HG02885 (cell line): ENCODE measurements around the gene PIK3CD.
"Not testable (repeated sequence)": the region's sequence is repeated elsewhere in the genome, so short reads cannot be mapped to it uniquely, and the experiment has no call there.

Experiments used
- ATAC-seq: cut with Tn5 transposase; IDR thresholded peaks from one replicate; pipeline ENCODE4 v1.9.1; 2021; ENCODE audit warnings: mild to moderate bottlenecking; ENCODE audit not compliant: unreplicated experiment, poor library complexity

The PIK3CD gene

DNA sequence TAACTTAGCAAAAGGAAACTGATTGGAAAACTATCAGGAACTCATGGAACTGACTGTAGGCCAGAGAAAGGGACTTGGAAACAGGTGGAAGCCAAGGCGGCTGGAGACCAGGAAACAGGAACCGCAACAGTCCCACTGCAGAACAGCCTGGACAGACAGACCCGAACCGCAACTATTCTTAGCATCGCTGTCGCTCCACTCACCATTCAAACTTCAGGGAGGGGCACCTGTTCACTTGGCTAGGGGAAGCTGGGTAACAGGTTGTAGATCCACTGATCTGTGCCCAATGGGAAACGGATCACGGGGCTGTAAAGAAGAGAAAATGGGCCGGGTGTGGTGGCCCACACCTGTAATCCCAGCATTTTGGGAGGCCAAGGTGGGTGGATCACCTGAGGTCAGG lies 110.3 kb downstream of the PIK3CD start:
- ATAC-seq: no peak

DNA sequence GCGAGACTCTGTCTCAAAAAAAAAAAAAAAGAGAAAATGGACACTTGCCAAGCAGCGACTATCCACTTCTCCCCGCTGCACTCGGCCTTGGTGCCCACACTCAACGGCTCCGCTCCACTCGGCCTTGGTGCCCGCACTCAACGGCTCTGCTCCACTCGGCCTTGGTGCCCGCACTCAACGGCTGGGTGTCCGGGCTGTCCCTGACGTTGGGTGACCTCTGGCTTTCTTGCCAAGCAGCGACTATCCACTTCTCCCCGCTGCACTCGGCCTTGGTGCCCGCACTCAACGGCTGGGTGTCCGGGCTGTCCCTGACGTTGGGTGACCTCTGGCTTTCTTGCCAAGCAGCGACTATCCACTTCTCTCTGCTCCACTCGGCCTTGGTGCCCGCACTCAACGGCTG lies 110.9 kb downstream of the PIK3CD start:
- not testable (repeated sequence) for ATAC-seq

DNA sequence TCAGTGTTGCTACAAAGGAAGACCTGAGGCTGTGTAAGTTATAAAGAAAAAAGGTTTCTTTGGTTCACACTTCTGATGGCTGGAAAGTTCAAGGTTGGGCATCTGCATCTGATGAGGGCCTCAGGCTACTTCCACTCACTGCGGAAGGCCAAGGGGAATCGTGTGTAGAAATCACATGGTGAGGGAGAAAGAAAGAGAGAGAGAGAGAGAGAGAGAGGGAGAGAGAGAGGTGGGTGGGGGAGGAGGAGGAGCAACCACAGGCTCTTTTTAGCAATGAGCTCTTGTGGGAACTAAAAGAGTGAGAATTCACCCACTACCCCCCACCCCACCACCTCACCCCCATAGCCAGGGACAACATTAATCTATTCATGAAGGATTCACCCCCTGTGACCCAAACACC lies 112.4 kb downstream of the PIK3CD start:
- no peak for ATAC-seq

DNA sequence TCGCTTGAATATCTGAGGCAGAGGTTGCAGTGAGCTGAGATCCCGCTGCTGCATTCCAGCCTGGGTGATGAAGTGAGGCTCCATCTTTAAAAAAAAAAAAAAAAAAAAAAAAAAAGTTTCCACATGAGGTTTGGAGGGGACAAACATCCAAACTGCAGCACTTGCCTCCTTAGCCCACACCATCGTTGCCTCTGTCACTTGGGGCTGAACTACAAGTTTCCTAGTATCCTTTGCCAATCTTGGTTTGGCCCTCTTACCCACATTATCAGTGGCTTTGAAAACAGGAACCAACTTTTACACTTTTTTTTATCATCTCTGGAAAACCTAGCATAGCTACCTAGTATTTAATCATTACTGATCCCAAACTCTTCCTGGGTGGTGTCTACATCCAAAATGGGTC lies 113.0 kb downstream of the PIK3CD start:
- ATAC-seq: no peak

DNA sequence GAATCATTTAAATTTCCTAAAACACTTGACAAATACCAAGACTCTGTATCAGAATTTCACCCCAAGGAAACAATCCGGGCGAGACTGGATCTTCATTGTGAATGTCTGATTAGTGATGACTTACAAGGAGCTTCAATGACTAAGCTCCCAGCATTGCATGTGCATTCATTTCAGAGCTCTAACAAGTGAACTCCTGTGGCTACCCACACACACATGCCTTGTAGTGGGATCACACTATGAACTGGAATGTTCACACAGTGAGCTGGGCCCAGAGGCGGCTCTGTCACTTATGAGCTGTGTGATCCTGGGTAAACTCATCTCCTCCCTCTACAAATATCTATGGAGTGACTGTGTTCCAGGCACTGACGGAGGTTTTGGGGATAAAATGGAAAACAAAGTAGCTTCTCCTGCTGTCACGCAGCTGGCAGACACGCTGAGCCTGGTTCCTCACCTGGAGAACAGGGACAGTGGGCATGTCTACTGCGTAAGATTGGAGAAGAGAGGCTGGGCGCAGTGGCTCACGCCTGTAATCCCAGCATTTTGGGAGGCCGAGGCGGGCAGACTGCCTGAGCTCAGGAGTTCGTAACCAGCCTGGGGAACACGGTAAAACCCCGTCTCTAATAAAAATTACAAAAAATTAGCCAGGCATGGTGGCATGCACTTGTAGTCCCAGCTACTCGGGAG lies 115.4 kb downstream of the PIK3CD start:
- no peak for ATAC-seq

DNA sequence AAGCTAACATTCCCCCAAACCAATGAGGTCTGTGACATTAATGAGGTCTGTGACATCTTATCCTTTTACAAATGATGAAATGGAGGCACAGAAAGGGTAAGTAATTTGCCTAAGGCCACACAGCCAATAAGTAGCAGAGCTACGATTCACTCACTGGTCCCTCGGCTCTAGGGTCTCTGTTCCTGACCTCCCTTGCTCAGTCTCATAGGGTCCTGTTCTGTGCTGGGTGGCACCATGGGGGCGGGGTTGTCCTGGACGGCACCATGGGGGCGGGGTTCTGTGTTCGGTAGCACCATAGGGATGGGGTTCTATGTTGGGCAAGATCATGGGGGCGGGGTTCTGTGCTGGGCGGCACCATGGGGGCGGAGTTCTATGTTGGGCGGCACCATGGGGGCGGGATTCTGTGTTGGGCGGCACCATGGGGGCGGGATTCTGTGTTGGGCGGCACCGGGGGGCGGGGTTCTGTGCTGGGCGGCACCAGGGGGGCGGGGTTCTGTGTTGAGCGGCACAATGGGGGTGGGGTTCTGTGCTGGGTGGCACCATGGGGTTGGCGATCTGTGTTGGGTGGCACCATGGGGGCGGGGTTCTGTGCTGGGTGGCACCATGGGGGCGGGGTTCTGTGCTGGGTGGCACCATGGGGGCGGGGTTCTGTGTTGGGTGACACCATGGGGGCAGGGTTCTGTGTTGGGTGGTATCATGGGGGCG lies 116.6 kb downstream of the PIK3CD start:
- ATAC-seq: no peak

DNA sequence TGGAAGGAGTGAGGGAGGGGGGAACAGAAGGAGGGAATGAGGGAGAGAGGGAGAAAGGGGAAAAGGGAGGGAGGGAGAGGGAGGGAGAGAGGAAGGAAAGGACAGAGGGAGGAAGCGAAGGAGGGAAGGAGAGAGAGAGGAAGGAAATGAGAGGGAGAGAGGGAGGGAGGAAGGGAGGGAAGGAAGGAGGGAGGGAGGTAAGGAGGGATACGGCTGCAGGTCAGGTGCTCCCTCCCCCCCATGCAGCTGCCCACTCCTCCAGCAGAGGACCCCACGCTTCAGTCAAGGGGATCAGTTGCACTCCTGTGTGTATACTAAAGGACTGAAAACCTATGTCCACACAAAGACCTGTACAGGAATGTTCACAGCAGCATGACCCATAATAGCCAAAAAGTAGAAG lies 117.5 kb downstream of the PIK3CD start:
- ATAC-seq: no peak

DNA sequence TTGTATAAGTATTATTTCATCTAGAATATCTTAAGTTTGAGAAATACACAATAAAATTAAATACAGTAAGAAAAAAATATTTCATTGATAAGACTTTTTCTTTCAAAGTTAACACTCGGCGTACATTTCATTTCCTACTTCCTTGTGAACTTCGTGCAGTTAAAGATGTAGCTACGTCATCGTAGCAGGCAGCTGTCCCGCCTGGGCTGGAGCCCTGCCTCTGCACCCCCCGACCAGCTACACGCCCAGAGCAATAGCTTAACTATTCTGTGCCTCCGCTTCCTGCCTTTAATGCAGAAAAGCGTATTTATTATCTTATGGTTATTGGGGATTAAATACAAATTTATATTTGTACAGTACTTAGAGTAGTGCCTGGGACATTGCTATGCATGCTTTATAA lies 118.8 kb downstream of the PIK3CD start:
- ATAC-seq: no peak

DNA sequence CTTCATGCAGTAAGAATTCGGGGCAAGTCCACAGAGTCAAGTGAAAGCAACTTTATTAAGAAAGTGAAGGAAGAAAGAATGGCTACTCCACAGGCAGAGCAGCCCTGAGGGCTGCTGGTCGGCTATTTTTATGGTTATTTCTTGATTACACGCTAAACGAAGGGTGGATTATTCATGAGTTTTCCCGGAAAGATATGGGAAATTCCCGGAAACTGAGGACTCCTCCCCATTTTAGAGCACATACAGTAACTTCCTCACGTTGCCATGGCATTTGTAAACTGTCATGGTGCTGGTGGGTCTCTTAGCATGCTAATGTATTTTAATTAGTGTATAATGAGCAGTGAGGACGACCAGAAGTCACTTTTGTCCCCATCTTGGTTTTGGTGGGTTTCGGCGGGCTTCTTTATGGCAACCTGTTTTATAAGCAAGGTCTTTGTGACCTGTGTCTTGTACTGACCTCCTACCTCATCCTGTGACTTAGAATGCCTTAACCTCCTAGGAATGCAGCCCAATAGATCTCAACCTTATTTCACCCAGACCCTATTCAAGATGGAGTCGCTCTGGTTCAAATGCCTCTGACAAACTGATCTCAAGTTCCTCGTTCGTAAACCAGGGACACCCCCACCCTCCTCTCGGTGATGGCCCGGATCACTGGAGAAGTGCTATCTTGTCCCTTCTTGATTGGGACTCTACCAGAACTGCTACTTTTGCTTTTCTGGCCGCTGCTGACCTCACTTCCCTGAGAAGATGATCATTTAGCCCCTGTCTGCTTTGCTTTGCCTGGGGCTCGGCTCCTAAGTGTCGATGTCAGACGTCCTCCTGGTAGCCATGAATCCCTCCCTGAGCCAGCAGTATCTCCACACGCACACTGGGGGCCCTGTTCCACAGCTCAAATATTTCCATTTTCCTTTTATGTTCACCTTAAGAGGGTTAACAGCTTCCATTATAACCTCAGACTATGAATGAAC lies 123.5 kb downstream of the PIK3CD start:
- no peak for ATAC-seq

DNA sequence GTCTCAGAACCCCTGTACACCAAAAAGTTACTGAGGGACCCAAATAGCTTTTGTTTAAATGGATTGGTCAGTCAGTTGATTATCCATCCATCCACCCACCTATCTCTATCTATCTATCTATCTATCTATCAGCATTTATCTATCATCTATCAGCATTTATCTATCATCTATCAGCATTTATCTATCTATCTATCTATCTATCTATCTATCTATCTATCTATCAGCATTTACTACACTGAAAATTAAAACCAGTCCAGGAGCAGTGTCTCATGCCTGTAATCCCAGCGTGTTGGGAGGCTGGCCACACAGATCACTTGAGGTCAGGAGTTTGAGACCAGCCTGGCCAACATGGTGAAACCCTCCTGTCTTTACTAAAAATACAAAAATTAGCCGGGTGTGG lies 125.2 kb downstream of the PIK3CD start:
- no peak for ATAC-seq
